HG02885 (cell line): ENCODE results near the gene EXOSC5.

Source experiments
- ATAC-seq: cut with Tn5 transposase; IDR thresholded peaks from one replicate; pipeline ENCODE4 v1.9.1; 2021; ENCODE audit warnings: mild to moderate bottlenecking; ENCODE audit not compliant: unreplicated experiment, poor library complexity

EXOSC5 gene

DNA sequence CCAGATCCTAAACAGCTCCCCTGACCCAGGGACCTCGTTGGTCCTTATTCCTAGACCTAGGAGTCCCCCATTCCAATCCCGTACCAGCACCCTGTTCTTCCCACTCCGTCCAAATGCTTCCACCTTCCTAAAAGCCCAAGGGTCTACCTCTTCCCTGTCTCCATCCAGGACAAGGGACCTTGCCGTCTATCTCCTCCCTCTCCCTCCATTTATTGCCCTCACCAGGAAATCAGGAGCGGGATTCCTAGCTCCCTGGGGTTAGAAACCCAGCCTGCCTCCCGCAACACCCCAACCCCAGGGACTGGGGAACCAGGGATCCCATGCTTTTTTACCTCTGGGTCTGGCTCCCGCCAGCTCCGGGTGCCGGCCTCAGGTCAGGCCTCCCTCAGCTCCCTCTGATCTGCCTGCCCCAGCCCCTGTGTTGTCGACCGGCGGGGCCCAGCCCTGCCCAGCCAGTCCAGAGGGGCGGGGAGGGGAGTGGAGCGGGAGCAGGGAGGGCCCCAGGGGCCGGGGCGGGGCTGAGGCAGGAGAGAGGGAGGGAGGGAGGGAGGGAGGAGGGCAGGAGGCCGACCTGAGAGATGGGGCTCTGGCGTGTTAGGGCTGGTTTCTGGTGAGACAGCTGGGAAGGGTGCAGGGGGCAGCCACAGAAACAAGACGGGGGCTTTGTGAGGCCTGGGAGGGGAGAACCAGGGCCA lies 29.9 kb upstream of the EXOSC5 start, which contains the start of gene B3GNT8:
Gene B3GNT8 (minus strand): TSS at position 423 of the 695 bp plus-strand sequence. CDS start 596 bp downstream, outside the sequence.
- no peak for ATAC-seq

GRCh38 chr19:41426116-41426841 lies 29.1 kb upstream of the EXOSC5 start:
- no peak for ATAC-seq

- no peak for ATAC-seq
Observed at GRCh38 chr19:41425174-41426115, 28.3 kb upstream of the EXOSC5 start.

- ATAC-seq: no peak
Observed at GRCh38 chr19:41424335-41425173, 27.4 kb upstream of the EXOSC5 start.

- no peak for ATAC-seq
Observed at GRCh38 chr19:41422955-41423354, 25.8 kb upstream of the EXOSC5 start.

DNA sequence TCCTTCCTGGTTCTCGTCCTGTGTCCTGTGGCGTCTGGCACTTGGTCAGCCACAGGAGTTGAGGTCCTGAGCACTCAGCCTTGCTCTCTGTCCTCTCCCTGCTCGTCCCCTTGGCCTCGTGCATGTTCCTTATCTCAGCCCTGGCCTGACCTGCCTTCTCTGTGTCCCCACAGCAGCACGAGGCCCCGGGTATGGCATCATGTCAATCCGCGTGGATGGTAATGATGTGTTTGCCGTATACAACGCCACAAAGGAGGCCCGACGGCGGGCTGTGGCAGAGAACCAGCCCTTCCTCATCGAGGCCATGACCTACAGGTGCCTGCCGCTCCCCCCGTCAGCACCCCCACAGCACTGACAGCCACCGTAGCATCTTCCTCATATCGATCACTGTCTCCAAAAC lies 25.3 kb upstream of the EXOSC5 start:
- no peak for ATAC-seq

DNA sequence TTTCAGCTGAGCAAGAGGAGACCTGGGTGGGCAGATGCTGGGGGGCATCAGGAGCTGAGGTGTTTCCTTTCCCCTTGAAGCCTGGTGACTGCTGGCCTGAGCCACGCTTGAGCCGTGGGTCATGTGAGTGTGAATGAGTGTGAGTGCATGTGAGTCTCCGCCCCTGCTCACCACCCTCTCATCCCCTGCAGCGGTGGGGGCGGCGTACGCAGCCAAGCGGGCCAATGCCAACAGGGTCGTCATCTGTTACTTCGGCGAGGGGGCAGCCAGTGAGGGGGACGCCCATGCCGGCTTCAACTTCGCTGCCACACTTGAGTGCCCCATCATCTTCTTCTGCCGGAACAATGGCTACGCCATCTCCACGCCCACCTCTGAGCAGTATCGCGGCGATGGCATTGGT lies 24.8 kb upstream of the EXOSC5 start:
- ATAC-seq: no peak

DNA sequence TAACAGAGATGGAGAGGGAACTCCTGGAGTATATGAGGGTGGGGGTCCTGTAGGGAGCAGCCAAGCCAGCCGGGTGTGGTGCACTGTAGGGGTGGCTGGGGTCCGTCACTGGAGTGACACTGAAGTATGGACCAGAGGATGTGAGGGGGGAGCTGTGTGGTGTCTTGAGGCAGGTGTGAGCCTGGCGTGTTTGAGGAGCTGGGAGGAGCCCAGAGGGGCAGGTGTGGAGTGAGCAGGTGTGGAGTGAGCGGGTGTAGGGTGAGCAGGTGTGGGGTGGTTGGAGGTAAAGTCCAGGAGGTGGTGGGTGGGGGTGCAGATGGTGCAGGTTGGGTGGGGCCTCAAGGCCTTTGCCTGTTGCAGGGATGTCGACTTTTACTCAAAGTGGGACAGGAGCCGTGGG lies 24.2 kb upstream of the EXOSC5 start:
- no peak for ATAC-seq

GRCh38 chr19:41420101-41420880 lies 23.1 kb upstream of the EXOSC5 start:
- no peak for ATAC-seq

DNA sequence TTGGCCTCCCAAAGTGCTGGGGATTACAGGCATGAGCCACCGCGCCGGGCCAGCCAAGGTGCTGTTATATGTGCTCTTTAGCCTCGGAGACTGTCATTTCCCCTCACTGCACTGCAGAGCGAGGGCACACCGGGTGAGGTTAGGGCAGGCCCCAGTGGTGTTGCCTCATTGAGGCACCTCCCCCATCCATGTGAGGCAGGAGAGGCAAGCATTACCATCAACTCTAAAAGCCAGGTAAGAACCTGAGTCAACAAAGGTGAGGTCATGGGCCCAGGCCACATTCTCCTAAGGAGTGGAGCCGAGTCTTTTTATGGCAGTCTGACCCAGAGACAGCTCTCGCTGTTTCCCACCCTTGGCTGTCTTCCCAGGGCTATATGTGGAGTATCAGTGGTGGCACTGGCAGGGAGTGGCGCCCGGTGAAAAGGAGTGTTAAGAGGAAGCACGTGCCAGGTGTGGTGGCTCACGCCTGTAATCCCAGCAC lies 19.1 kb upstream of the EXOSC5 start:
- ATAC-seq: no peak

GRCh38 chr19:41415154-41415571 lies 18.0 kb upstream of the EXOSC5 start:
- no peak for ATAC-seq

DNA sequence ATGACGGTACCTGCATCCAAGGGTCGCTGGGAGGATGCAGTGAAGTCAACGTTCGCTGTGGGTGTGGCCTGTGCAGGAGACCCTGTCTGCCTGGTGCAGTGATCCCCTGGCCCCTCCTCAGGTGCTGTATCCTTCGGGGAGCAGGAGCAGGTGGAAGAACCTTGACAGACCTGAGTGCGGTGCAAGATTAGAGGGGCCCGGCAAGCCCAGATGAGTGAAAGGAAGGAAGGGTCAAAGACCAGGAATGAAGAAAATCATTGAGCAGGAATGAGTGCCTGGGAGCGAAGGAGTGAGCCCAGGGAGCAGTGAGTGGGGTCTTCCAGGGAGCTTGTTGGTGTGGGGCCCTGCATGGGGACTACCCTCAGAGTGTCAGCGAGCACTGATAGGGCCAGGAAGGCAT lies 17.3 kb upstream of the EXOSC5 start:
- no peak for ATAC-seq

DNA sequence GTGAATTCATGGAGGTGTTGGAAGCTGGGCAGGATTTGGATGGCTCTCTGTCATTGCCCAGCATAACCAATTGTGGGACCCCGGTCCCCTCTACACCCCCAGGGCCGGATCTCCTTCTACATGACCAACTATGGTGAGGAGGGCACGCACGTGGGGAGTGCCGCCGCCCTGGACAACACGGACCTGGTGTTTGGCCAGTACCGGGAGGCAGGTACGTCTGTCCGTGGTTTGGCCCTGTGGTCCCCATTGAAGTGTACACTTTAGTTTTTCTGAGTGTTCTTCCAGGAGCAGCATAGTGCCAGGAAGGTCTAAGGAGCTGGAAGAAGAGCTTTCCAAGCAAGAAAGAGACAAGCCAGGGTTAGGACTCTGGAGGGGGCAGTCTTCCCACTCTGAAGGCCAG lies 16.8 kb upstream of the EXOSC5 start:
- no peak for ATAC-seq

- no peak for ATAC-seq
Observed at GRCh38 chr19:41412953-41413352, 15.8 kb upstream of the EXOSC5 start.

- no peak for ATAC-seq
Observed at GRCh38 chr19:41411968-41412265, 14.8 kb upstream of the EXOSC5 start.

DNA sequence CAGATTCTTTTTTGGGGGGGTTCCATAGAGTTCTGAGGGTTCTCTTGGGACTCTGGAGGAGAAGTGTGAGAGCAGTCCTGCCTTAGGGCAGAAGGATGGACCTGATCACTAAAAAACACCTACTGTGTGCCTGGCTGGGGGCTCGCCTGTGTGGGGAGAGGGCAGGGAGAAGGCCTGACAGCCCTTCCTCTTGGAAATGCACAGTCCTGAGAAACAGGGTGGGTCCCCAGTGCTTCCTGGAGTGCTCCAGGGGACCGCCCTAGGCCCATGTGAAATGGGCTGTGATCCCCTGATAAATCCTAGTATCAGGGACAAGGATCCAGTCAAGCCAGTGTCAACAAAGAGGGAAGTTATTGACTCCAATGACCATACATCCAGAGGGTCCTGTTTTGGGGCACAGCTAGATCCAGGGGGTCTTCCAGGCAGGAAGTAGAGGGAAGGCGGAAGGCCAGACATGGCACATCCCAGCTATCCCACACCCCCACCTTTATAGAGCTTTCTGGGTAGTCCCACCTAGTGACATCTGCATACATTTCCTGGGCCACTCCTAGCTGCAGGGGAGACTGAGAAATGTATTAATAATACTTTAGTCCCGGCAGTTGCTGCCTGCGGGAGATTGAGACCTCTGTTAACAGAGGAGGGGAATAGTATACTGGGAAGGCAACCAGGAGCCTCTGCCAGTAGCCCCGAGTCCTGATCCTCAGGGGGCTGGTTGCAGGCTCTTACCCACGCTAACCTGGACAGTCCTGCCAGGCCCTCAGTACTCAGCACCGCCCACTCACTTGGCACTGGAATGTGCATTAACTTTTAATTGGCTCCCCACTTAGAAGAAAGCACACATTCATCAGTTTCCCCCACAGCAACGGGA lies 14.2 kb upstream of the EXOSC5 start:
- no peak for ATAC-seq

DNA sequence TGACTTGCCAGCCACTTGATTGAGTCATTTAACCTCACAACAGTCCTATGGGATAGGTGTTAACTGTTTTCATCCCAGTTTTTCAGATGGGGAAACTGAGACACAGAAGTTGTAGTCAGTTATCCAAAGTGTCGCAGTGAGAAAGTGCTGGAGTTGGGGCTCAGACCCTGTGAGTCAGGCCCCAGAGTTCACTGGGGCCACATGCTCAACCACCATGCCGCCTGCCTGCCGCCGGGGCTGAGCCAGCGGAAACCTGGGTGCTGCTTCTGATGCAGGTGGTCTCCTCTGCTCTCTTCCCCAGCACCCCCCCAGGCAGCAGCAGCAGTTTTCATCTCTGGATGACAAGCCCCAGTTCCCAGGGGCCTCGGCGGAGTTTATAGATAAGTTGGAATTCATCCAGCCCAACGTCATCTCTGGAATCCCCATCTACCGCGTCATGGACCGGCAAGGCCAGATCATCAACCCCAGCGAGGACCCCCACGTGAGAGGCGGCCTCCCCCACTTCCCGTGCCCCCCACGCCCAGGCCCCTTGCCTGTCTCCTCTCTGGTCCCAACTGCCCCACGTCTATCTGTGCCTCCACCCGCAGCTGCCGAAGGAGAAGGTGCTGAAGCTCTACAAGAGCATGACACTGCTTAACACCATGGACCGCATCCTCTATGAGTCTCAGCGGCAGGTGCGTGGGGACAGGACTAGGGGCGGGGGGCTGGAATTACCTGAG lies 13.3 kb upstream of the EXOSC5 start:
- ATAC-seq: no peak

GRCh38 chr19:41409288-41409687 lies 12.1 kb upstream of the EXOSC5 start:
- no peak for ATAC-seq
